ENCODE results near the gene MANEAL. TPM values are rescaled to one million over a fixed set of nuclear protein-coding genes. Genes with fewer than 3 reads are reported as not detected.
A peak's percentile ranks its signal among the peaks of the same experiment; 100 is the strongest.

MANEAL gene
- polyA plus RNA-seq, 1 experiment, result 0.32 TPM

- H3K9me3 ChIP-seq (ENCODE audit: control insufficient read depth, insufficient read depth, low read length), result no peaks in the 10 kb centered on the region
- H3K27me3 ChIP-seq (ENCODE audit: control insufficient read depth, insufficient read depth, low read length), result no peaks in the 10 kb centered on the region
- TF ChIP-seq, protein P1, sequence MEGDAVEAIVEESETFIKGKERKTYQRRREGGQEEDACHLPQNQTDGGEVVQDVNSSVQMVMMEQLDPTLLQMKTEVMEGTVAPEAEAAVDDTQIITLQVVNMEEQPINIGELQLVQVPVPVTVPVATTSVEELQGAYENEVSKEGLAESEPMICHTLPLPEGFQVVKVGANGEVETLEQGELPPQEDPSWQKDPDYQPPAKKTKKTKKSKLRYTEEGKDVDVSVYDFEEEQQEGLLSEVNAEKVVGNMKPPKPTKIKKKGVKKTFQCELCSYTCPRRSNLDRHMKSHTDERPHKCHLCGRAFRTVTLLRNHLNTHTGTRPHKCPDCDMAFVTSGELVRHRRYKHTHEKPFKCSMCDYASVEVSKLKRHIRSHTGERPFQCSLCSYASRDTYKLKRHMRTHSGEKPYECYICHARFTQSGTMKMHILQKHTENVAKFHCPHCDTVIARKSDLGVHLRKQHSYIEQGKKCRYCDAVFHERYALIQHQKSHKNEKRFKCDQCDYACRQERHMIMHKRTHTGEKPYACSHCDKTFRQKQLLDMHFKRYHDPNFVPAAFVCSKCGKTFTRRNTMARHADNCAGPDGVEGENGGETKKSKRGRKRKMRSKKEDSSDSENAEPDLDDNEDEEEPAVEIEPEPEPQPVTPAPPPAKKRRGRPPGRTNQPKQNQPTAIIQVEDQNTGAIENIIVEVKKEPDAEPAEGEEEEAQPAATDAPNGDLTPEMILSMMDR (IDR thresholded peaks at IDR 0.05; ENCODE audit: low read depth, low read length), result peak; percentile 26; the same call in 1 of the 2 replicates
- ChIA-PET POLR2A (interaction anchor here (0.6 to 2.7 kb wide), 19 partner anchors 10 to 419 kb away, joined by 3 to 22 read pairs (median 6); partner anchors contain the start of genes CDCA8, MTF1, SNIP1 and UTP11), CTCF (interaction anchor here (0.6 to 3.4 kb wide), 3 partner anchors 13 to 210 kb away, joined by 4 to 21 read pairs (median 5); partner anchors contain the start of gene MTF1)
- no peak for DNase-seq (ENCODE audit: low read depth, low spot score)
- peak overlapping the region; percentile 77 for H3K27ac ChIP-seq (ENCODE audit: low read depth, low read length)
- peak overlapping the region; percentile 87 for H3K4me3 ChIP-seq (ENCODE audit: low read depth, low read length)
Measured at GRCh38 chr1:37808369-37809319, 15.0 kb downstream of the MANEAL start.

DNA sequence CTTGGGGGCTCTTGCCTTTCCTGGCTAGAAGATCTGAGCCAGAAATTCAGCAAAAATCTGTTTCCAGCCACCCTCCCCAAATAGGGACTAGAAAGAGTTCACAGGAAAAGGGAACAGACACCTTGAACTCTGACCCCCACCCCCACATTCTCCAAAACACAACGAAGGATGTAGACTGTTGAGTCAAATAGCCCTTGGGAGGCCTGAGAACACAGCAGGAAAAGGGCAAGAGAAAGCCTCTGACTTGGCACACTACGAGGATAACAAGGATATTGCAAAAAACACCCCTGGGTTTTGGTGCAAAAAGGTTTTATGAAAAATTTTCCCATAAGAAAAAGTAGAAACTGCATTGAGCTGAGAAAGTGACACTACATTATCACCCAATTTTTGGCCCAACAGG is 16.3 kb downstream of the MANEAL start:
- H3K27me3 ChIP-seq (ENCODE audit: control insufficient read depth, insufficient read depth, low read length), result no peaks in the 10 kb centered on the region
- no peak for DNase-seq (ENCODE audit: low read depth, low spot score)
- H3K9me3 ChIP-seq (ENCODE audit: control insufficient read depth, insufficient read depth, low read length), result no peaks in the 10 kb centered on the region
- no peak overlapping the region for H3K27ac ChIP-seq (ENCODE audit: low read depth, low read length)
- ChIA-PET POLR2A (no interaction called here), CTCF (no interaction called here)
- TF ChIP-seq, protein P1 (IDR thresholded peaks at IDR 0.05; ENCODE audit: low read depth, low read length), result no peak
- no peak overlapping the region for H3K4me3 ChIP-seq (ENCODE audit: low read depth, low read length)

DNA sequence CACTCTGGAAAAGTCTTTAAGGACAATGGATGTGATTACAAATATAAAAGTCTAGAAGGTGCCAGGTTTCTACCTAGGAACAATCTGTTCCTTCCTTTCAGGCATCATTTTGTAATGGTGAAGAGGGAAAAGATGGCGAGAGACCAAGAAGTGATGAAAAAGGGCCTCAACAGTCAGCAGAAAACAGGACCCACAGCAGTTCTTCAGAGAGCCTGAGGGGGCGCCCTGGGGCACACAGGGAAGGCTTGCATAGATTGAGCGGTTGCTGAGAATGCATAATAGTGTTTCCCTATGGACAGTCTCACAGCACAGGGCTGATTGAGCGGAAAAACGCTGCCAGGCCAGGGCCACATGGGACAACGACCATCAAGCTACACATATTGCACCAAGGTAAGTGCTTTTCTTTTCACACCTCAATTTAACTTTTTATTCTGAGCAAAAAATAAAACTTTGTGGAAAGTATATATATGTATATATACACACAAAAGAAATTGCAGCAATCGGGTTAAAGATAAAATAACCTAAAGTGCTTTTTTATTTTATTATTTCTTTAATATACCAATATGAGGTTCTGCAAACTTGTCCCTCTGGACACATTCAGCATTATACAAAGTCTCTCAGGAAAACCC is 17.5 kb downstream of the MANEAL start:
- CTCF ChIA-PET, result interaction anchor here (0.5 to 1.7 kb wide), 6 partner anchors 9 to 119 kb away, joined by 3 to 7 read pairs (median 6); no protein-coding TSS in a partner anchor
- H3K4me3 ChIP-seq (ENCODE audit: low read depth, low read length), result no peak overlapping the region
- POLR2A ChIA-PET, result no interaction called here
- TF ChIP-seq, protein P1 (IDR thresholded peaks at IDR 0.05; ENCODE audit: low read depth, low read length), result peak; percentile 88
- H3K27ac ChIP-seq (ENCODE audit: low read depth, low read length), result no peak overlapping the region
- H3K9me3 ChIP-seq (ENCODE audit: control insufficient read depth, insufficient read depth, low read length), result no peaks in the 10 kb centered on the region
- H3K27me3 ChIP-seq (ENCODE audit: control insufficient read depth, insufficient read depth, low read length), result no peaks in the 10 kb centered on the region
- DNase-seq (ENCODE audit: low read depth, low spot score), result no peak

DNA sequence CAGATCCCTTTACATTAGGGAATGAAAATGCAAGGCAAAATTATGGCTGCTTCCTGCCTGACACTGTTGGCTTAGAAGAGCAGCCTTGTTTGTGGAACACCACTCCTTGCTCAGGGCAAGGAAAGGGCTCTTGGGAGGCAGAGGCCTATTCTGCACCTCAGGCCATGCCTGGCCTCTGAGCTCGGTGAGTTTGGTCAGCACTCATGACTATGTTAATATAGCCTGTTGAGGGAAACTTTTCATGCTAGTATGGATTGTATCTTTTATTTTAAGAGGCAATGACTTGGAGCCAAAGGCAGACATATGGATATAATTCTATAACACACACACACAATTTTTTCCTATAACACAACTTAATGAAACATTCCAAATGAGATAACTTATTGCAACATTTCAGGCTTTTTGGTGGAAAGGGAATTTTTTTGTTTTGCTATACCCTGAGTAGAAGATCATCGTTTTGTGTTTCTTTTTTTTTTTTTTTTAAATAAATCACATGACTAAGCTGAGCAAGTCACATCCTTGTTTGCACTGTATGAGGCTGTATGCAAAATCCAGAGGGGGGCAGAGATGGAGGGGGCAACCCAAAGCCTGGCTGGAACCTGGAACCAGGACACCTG is 20.0 kb downstream of the MANEAL start:
- Histone ChIP-seq H3K4me3 (ENCODE audit: low read depth, low read length) (no peak overlapping the region), H3K9me3 (ENCODE audit: control insufficient read depth, insufficient read depth, low read length) (no peaks in the 10 kb centered on the region), H3K27ac (ENCODE audit: low read depth, low read length) (no peak overlapping the region), H3K27me3 (ENCODE audit: control insufficient read depth, insufficient read depth, low read length) (no peaks in the 10 kb centered on the region)
- ChIA-PET CTCF (interaction anchor here (1.3 to 1.8 kb wide), 2 partner anchors 9 to 12 kb away, joined by 4 to 5 read pairs; no protein-coding TSS in a partner anchor), POLR2A (no interaction called here)
- TF ChIP-seq, protein P1 (IDR thresholded peaks at IDR 0.05; ENCODE audit: low read depth, low read length), result no peak
- DNase-seq (ENCODE audit: low read depth, low spot score), result no peak

All from AG04450 (cell line).